GM23338 (cell line): ENCODE data around the gene GLI3. TPM values are rescaled to one million over a fixed set of nuclear protein-coding genes. Genes with fewer than 3 reads are reported as not detected.

Experiments
- ATAC-seq: fragments of 200-7000 bp; cut with Tn5 transposase; 3 replicates; pipeline ENCODE4 v1.9.1; 2020
- DNase-seq: peaks from one replicate; pipeline ENCODE4 v3.0.0-alpha.2; 2015; ENCODE audit warnings: low spot score
- H2AFZ ChIP-seq: fragments of 200-600 bp; sonication (generic); 2 replicates; pipeline ENCODE4 v1.8.0; 2016; ENCODE audit warnings: antibody characterized with exemption, mild to moderate bottlenecking, moderate library complexity
- H3F3A ChIP-seq: fragments of 200-600 bp; sonication (generic); replicated peaks from 2 replicates; pipeline ENCODE4 v1.8.0; 2017; ENCODE audit warnings: antibody characterized with exemption, mixed run types, low read depth
- H3K27ac ChIP-seq: fragments of 200-600 bp; sonication (generic); 2 replicates; pipeline ENCODE4 v1.6.1; 2016; ENCODE audit warnings: low read depth
- H3K27me3 ChIP-seq: fragments of 200-600 bp; sonication (generic); 2 replicates; pipeline ENCODE4 v1.8.0; 2016; ENCODE audit warnings: mild to moderate bottlenecking, mixed run types, moderate library complexity; ENCODE audit not compliant: insufficient read depth
- H3K36me3 ChIP-seq: fragments of 200-600 bp; sonication (generic); 2 replicates; pipeline ENCODE4 v1.8.0; 2016; ENCODE audit warnings: mild to moderate bottlenecking; ENCODE audit not compliant: insufficient read depth
- H3K4me1 ChIP-seq: fragments of 200-600 bp; sonication (generic); 2 replicates; pipeline ENCODE4 v1.8.0; 2016; ENCODE audit warnings: mild to moderate bottlenecking, moderate library complexity; ENCODE audit not compliant: insufficient read depth
- H3K4me2 ChIP-seq: fragments of 200-600 bp; sonication (generic); 2 replicates; pipeline ENCODE4 v1.7.1; 2017; ENCODE audit warnings: mixed run types
- H3K4me3 ChIP-seq: fragments of 200-600 bp; sonication (generic); 2 replicates; pipeline ENCODE4 v1.6.1; 2016; ENCODE audit warnings: mixed run types
- H3K79me2 ChIP-seq: fragments of 200-600 bp; sonication (generic); replicated peaks from 2 replicates; pipeline ENCODE4 v1.8.0; 2017; ENCODE audit warnings: mild to moderate bottlenecking; ENCODE audit not compliant: insufficient read depth
- H3K9me2 ChIP-seq: fragments of 200-600 bp; sonication (generic); 2 replicates; pipeline ENCODE4 v1.8.0; 2017; ENCODE audit not compliant: insufficient read depth
- H4K20me1 ChIP-seq: fragments of 200-600 bp; sonication (generic); replicated peaks from 2 replicates; pipeline ENCODE4 v1.8.0; 2017; ENCODE audit warnings: mild to moderate bottlenecking; ENCODE audit not compliant: insufficient read depth
- H3K27ac Mint-ChIP-seq: 2 replicates; pipeline ENCODE4 v1.8.0; 2020; ENCODE audit warnings: inconsistent platforms, mild to moderate bottlenecking, moderate library complexity, mixed read lengths
- H3K27me3 Mint-ChIP-seq: 3 replicates; pipeline ENCODE4 v1.8.0; 2022; ENCODE audit warnings: low read depth, mild to moderate bottlenecking, moderate library complexity, mixed read lengths, inconsistent platforms; ENCODE audit not compliant: insufficient read depth, poor library complexity
- H3K36me3 Mint-ChIP-seq: 3 replicates; pipeline ENCODE4 v1.8.0; 2021; ENCODE audit warnings: low read depth, mild to moderate bottlenecking, inconsistent platforms, moderate library complexity, mixed read lengths
- H3K4me1 Mint-ChIP-seq: 3 replicates; pipeline ENCODE4 v1.8.0; 2020; ENCODE audit warnings: mild to moderate bottlenecking, inconsistent platforms, mixed read lengths
- H3K4me3 Mint-ChIP-seq: 3 replicates; pipeline ENCODE4 v1.8.0; 2021; ENCODE audit warnings: moderate library complexity, mild to moderate bottlenecking, inconsistent platforms, mixed read lengths
- H3K9me3 Mint-ChIP-seq: 3 replicates; pipeline ENCODE4 v1.8.0; 2020; ENCODE audit warnings: moderate library complexity, mild to moderate bottlenecking, inconsistent platforms, mixed read lengths
- CTCF ChIP-seq, 2 experiments: fragments of 200-600 bp in 1 of 2; sonication (generic) in 1 of 2; conservative IDR thresholded peaks; 2 replicates each; pipeline versions ENCODE4 v1.5.1 to v1.6.1; 2016 to 2017; ENCODE audit warnings: antibody characterized with exemption in 2 of 2, low read depth in 2 of 2, mild to moderate bottlenecking in 2 of 2, moderate library complexity in 1 of 2
- ETS1 ChIP-seq: IDR thresholded peaks from 2 replicates; pipeline ENCODE4 v1.6.1; 2016; ENCODE audit warnings: antibody characterized with exemption
- EZH2phosphoT487 ChIP-seq: fragments of 200-600 bp; sonication (generic); IDR thresholded peaks from one replicate; pipeline ENCODE4 v1.8.1; 2018; ENCODE audit warnings: antibody characterized with exemption; ENCODE audit not compliant: unreplicated experiment
- JUNB ChIP-seq: IDR thresholded peaks from one replicate; pipeline ENCODE4 v1.6.1; 2016; ENCODE audit warnings: antibody characterized with exemption; ENCODE audit not compliant: unreplicated experiment
- NANOG ChIP-seq: IDR thresholded peaks from 2 replicates; pipeline ENCODE4 v1.6.1; 2016; ENCODE audit warnings: antibody characterized with exemption, borderline replicate concordance
- STAT1 ChIP-seq: IDR thresholded peaks from one replicate; pipeline ENCODE4 v1.6.1; 2016; ENCODE audit warnings: antibody characterized with exemption; ENCODE audit not compliant: unreplicated experiment
- ZNF331 ChIP-seq: fragments of 250-450 bp; sonication (Bioruptor Pico); IDR thresholded peaks from 2 replicates; pipeline ENCODE4 v1.5.0; 2020; ENCODE audit warnings: low read depth, mild to moderate bottlenecking, moderate library complexity
- ZNF462 ChIP-seq: fragments of 250-450 bp; sonication (Bioruptor Pico); IDR thresholded peaks from 2 replicates; pipeline ENCODE4 v1.5.0; 2020; ENCODE audit warnings: mild to moderate bottlenecking, moderate library complexity
- polyA plus RNA-seq: library from polyadenylated mRNA; unstranded; fragments of >200 nt; fragmentation: Nextera tagmentation; extraction: Ambion mirVana; gene quantifications from 2 replicates; pipeline ENCODE4 v1.2.1, GENCODE V29; 2016
- total RNA-seq: library from RNA; depleted of rRNA; stranded (reverse); fragments of >200 nt; shearing (Covaris generic); gene quantifications from 2 replicates; pipeline ENCODE4 v1.2.3, GENCODE V29; 2014

GLI3 gene
- total and polyA plus RNA-seq, 2 experiments from 2014 or later: 16.1 to 17.9 TPM

GRCh38 chr7:42161719-42162118, 75.3 kb downstream of the GLI3 start:
- Histone ChIP-seq H4K20me1 (no peaks in the 10 kb centered on the region; the same call in 1 of the 2 replicates), H3F3A (no peaks in the 10 kb centered on the region), H3K27ac (no peak overlapping the region), H3K27me3 (no peaks in the 10 kb centered on the region), H3K4me1 (peaks cover 8% of the 10 kb centered on the region), H3K79me2 (no peaks in the 10 kb centered on the region; the same call in 1 of the 2 replicates), H2AFZ (no peak overlapping the region), H3K36me3 (no peaks in the 10 kb centered on the region), H3K4me2 (no peak overlapping the region), H3K9me2 (no peaks in the 10 kb centered on the region), H3K4me3 (no peak overlapping the region)
- H3K27me3 Mint-ChIP-seq: peaks cover under 1% of the 10 kb centered on the region
- TF ChIP-seq ZNF331 (CRISPR knock-in tag): no peak
- TF ChIP-seq CTCF (conservative IDR thresholded peaks at IDR 0.05; ENCODE audit: low read depth in 2 of 2): no peak
- H3K9me3 Mint-ChIP-seq: no peaks in the 10 kb centered on the region
- no peaks in the 10 kb centered on the region for H3K36me3 Mint-ChIP-seq
- ATAC-seq (no peak; the same call in 2 of the 3 replicates), DNase-seq (no peak)
- H3K27ac Mint-ChIP-seq: no peak overlapping the region
- no peak overlapping the region for H3K4me3 Mint-ChIP-seq
- peaks cover 28% of the 10 kb centered on the region for H3K4me1 Mint-ChIP-seq

GRCh38 chr7:42161110-42161509, 75.9 kb downstream of the GLI3 start:
- Mint-ChIP-seq H3K36me3 (no peaks in the 10 kb centered on the region), H3K27ac (no peak overlapping the region), H3K9me3 (no peaks in the 10 kb centered on the region), H3K27me3 (peaks cover 2% of the 10 kb centered on the region), H3K4me3 (no peak overlapping the region), H3K4me1 (peaks cover 34% of the 10 kb centered on the region)
- Histone ChIP-seq H3K4me1 (peaks cover 8% of the 10 kb centered on the region), H3K9me2 (no peaks in the 10 kb centered on the region), H3K27ac (no peak overlapping the region), H3K27me3 (no peaks in the 10 kb centered on the region), H3K4me2 (no peak overlapping the region), H4K20me1 (no peaks in the 10 kb centered on the region; the same call in 1 of the 2 replicates), H3K79me2 (no peaks in the 10 kb centered on the region), H3F3A (no peaks in the 10 kb centered on the region), H3K36me3 (no peaks in the 10 kb centered on the region), H2AFZ (no peak overlapping the region), H3K4me3 (no peak overlapping the region)
- ATAC-seq (no peak), DNase-seq (no peak)
- TF ChIP-seq NANOG: no peak
- TF ChIP-seq EZH2phosphoT487: no peak
- no peak for TF ChIP-seq STAT1
- TF ChIP-seq ETS1: no peak
- no peak for TF ChIP-seq CTCF (conservative IDR thresholded peaks at IDR 0.05; ENCODE audit: low read depth in 2 of 2)
- TF ChIP-seq JUNB: no peak
- no peak for TF ChIP-seq ZNF462 (CRISPR knock-in tag)
